Hindlimb muscle (tissue), 1 donor: ENCODE data around the gene CYP26B1. TPM values are rescaled to one million over a fixed set of nuclear protein-coding genes. Genes with fewer than 3 reads are reported as not detected.

Source experiments
- DNase-seq: peaks from one replicate; pipeline ENCODE4 v3.0.0-alpha.2; 2013
- polyA plus RNA-seq: library from polyadenylated mRNA; unstranded; fragments of 120-200 nt; gene quantifications from one replicate; pipeline ENCODE4 v1.2.1, GENCODE V29; 2013; ENCODE audit not compliant: insufficient read length

Gene CYP26B1
- polyA plus RNA-seq, 1 donor, result 13.1 TPM

DNA sequence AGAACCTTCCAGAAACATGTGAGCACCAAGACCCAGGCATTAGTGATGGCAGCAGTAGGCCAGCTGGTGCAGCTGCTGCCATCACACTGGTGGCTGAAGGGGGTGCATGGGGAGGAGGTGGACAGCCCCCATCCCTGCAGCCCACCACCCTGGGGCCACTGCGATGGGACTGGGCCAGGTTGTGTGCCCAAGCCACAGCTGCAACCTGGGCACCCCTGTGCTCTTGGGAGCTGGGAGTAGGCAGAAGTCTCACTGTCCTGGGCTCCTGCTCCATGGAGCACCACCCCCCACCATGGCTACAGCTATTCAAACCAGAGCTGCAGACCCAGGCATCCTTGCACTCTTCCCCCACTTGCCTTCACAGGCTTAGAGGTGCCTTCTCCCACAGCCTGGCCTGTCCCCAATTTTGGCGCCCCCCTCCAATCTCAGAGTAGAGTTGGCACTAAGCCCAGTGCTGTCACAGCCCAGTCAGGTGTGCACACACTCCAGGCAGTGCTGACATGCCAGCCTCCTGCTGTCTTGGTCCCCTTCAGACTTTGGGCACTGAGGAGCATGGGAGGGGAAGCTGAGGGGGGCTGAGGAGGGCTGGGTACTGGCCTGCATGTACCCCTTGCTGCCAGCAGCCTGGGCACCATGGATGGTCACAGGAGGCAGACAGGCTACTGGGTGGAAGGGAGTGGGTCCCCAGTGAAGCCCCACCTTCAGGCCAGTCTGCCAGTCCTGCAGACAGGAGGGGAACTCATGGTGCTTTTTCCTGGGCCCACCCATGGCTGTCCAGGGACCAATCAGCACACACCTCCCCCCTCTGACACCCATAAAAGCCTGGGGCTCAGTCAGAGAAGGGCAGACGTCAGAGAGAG is 67.1 kb downstream of the CYP26B1 start:
- DNase-seq, result no peak
